ENCODE data around the gene FRMPD3. TPM values are rescaled to one million over a fixed set of nuclear protein-coding genes. Genes with fewer than 3 reads are reported as not detected.

The FRMPD3 gene
- total and polyA plus RNA-seq, 2 of the 8 experiments (the other 6 are each of a cell fraction or from before 2014, with no cell fraction given) = 0.38 to 0.56 TPM

DNA sequence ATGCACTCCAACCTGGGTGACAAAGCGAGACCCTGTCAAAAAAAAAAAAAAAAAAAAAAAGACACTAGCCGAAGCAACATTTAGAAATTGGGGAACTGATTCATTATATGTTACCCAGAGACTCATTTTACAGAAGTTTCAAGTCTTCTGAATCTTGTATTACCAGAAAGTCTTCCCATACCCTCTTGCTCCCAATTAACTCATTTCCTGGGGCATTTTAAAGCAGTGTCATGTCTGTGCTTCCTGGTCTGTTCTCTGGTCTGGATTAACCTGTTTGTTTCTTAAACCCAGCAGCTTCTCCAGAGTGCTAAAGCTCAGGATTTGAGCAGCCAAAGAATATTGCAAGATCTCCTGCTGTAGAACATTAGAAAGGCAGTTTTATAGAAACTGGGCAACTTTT is 43.7 kb downstream of the FRMPD3 start (continued):
- TF ChIP-seq, protein P1, sequence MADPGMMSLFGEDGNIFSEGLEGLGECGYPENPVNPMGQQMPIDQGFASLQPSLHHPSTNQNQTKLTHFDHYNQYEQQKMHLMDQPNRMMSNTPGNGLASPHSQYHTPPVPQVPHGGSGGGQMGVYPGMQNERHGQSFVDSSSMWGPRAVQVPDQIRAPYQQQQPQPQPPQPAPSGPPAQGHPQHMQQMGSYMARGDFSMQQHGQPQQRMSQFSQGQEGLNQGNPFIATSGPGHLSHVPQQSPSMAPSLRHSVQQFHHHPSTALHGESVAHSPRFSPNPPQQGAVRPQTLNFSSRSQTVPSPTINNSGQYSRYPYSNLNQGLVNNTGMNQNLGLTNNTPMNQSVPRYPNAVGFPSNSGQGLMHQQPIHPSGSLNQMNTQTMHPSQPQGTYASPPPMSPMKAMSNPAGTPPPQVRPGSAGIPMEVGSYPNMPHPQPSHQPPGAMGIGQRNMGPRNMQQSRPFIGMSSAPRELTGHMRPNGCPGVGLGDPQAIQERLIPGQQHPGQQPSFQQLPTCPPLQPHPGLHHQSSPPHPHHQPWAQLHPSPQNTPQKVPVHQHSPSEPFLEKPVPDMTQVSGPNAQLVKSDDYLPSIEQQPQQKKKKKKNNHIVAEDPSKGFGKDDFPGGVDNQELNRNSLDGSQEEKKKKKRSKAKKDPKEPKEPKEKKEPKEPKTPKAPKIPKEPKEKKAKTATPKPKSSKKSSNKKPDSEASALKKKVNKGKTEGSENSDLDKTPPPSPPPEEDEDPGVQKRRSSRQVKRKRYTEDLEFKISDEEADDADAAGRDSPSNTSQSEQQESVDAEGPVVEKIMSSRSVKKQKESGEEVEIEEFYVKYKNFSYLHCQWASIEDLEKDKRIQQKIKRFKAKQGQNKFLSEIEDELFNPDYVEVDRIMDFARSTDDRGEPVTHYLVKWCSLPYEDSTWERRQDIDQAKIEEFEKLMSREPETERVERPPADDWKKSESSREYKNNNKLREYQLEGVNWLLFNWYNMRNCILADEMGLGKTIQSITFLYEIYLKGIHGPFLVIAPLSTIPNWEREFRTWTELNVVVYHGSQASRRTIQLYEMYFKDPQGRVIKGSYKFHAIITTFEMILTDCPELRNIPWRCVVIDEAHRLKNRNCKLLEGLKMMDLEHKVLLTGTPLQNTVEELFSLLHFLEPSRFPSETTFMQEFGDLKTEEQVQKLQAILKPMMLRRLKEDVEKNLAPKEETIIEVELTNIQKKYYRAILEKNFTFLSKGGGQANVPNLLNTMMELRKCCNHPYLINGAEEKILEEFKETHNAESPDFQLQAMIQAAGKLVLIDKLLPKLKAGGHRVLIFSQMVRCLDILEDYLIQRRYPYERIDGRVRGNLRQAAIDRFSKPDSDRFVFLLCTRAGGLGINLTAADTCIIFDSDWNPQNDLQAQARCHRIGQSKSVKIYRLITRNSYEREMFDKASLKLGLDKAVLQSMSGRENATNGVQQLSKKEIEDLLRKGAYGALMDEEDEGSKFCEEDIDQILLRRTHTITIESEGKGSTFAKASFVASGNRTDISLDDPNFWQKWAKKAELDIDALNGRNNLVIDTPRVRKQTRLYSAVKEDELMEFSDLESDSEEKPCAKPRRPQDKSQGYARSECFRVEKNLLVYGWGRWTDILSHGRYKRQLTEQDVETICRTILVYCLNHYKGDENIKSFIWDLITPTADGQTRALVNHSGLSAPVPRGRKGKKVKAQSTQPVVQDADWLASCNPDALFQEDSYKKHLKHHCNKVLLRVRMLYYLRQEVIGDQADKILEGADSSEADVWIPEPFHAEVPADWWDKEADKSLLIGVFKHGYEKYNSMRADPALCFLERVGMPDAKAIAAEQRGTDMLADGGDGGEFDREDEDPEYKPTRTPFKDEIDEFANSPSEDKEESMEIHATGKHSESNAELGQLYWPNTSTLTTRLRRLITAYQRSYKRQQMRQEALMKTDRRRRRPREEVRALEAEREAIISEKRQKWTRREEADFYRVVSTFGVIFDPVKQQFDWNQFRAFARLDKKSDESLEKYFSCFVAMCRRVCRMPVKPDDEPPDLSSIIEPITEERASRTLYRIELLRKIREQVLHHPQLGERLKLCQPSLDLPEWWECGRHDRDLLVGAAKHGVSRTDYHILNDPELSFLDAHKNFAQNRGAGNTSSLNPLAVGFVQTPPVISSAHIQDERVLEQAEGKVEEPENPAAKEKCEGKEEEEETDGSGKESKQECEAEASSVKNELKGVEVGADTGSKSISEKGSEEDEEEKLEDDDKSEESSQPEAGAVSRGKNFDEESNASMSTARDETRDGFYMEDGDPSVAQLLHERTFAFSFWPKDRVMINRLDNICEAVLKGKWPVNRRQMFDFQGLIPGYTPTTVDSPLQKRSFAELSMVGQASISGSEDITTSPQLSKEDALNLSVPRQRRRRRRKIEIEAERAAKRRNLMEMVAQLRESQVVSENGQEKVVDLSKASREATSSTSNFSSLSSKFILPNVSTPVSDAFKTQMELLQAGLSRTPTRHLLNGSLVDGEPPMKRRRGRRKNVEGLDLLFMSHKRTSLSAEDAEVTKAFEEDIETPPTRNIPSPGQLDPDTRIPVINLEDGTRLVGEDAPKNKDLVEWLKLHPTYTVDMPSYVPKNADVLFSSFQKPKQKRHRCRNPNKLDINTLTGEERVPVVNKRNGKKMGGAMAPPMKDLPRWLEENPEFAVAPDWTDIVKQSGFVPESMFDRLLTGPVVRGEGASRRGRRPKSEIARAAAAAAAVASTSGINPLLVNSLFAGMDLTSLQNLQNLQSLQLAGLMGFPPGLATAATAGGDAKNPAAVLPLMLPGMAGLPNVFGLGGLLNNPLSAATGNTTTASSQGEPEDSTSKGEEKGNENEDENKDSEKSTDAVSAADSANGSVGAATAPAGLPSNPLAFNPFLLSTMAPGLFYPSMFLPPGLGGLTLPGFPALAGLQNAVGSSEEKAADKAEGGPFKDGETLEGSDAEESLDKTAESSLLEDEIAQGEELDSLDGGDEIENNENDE (IDR thresholded peaks at IDR 0.05; ENCODE audit: insufficient replicate concordance, low read length) = no peak
- TF ChIP-seq POU5F1 (IDR thresholded peaks at IDR 0.05; ENCODE audit: low read depth, low read length) = no peak
- TF ChIP-seq NANOG (IDR thresholded peaks at IDR 0.05; ENCODE audit: insufficient read depth, low read depth, low read length, poor library complexity, severe bottlenecking) = no peak
- TF ChIP-seq SIX5 (IDR thresholded peaks at IDR 0.05; ENCODE audit: low read depth, low read length) = no peak
- TF ChIP-seq YY1 (IDR thresholded peaks at IDR 0.05; ENCODE audit: low read depth, low read length) = no peak
